Body of pancreas (tissue), 4 donors: Measurements from ENCODE around the gene UBXN1. TPM values are rescaled to one million over a fixed set of nuclear protein-coding genes. Genes with fewer than 3 reads are reported as not detected.

ENCODE experiments used
- ATAC-seq: fragments of 150-250 bp; one replicate; pipeline ENCODE4 v1.9.1; 2016
- DNase-seq, 4 donors: peaks; one replicate each; pipeline ENCODE4 v3.0.0-alpha.2; 2019
- H3K27ac ChIP-seq, 4 donors: fragments of 200-600 bp; sonication (generic); 1 replicate in 3 of 4; 2 replicates in 1 of 4; pipeline versions ENCODE4 v1.5.1 to v1.6.1; 2016 to 2019; ENCODE audit warnings: mild to moderate bottlenecking in 1 of 4, mixed read lengths in 1 of 4, moderate library complexity in 1 of 4
- H3K27me3 ChIP-seq, 2 donors: fragments of 200-600 bp; sonication (generic); one replicate each; pipeline ENCODE4 v1.6.0; 2016; ENCODE audit warnings: mild to moderate bottlenecking in 1 of 2
- H3K36me3 ChIP-seq, 2 donors: fragments of 200-600 bp; sonication (generic); replicated peaks in 1 of 2; 2 replicates each; pipeline ENCODE4 v1.5.1; 2016; ENCODE audit warnings: low read depth in 2 of 2; ENCODE audit not compliant: insufficient read depth in 1 of 2
- H3K4me1 ChIP-seq: fragments of 200-600 bp; sonication (generic); one replicate; pipeline ENCODE4 v1.6.0; 2016
- H3K4me3 ChIP-seq, 2 donors: fragments of 200-600 bp; sonication (generic); 1 replicate in 1 of 2; 2 replicates in 1 of 2; pipeline ENCODE4 v1.5.1; 2016 to 2019
- H3K9me3 ChIP-seq, 3 donors: fragments of 200-600 bp; sonication (generic); 1 replicate in 2 of 3; 2 replicates in 1 of 3; pipeline ENCODE4 v1.5.1; 2016
- POLR2A ChIP-seq, 3 donors: fragments of 450-650 bp; IDR thresholded peaks; one replicate each; pipeline ENCODE4 v1.6.1; 2016; ENCODE audit warnings: antibody characterized with exemption in 3 of 3, mild to moderate bottlenecking in 2 of 3
- WGBS, 2 donors: methylation state at CpG; one replicate each; pipeline ENCODE4 v1.1.5; 2017; 5-methylcytosine and 5-hydroxymethylcytosine counted together
- intact Hi-C: fragments of 100-400 bp; cut with DNase I; formaldehyde crosslinking; loops from one replicate; pipeline ENCODE4 v1.15.1; 2023
- small RNA-seq: library from RNA; depleted of rRNA; stranded (forward); fragments of <200 nt; gene quantifications from one replicate; pipeline ENCODE3, GENCODE V24; 2016
- total RNA-seq, 2 donors: library from RNA; depleted of rRNA; stranded (reverse); fragments of >200 nt; gene quantifications; one replicate each; pipeline ENCODE4 v1.1.0, GENCODE V29; 2016
- TF ChIP-seq, protein P1 (sequence below), 7 experiments: fragments of 450-650 bp in 4 of 7; fragments of 200-600 bp in 3 of 7; sonication (generic) in 3 of 7; IDR thresholded peaks; one replicate each; pipeline ENCODE4 v1.5.1; 2016 to 2019; ENCODE audit warnings: antibody characterized with exemption in 7 of 7

The UBXN1 gene
- total RNA-seq, 2 donors from 2014 or later, result 129 to 204 TPM

DNA sequence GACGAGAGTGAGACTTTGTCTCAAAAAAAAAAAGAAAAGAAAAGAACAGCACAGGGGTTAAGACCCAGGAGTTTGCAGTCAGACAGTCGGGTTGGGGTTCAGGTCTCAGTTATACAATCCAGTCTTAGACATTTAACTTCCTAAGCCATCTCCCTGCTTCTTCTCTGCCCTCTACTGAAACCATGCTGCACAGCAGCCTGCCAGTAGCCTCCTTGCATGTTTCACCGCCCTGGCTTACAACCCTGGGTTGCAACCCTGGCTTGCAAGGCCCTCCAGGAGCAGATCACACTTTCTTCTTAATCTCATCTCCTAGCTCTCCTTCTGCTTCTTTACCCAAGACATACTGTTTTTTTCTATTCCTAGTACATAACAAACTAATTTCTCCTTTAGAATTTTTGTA, 51.2 kb downstream of the UBXN1 start:
- no peaks in the 10 kb centered on the region for H3K9me3 ChIP-seq
- peaks cover 36 to 64% of the 10 kb centered on the region in 2 donors for H3K36me3 ChIP-seq
- H3K27ac ChIP-seq, result no peak overlapping the region
- no peaks in the 10 kb centered on the region for H3K4me1 ChIP-seq
- DNase-seq (no peak), ATAC-seq (no peak)
- intact Hi-C loops, result no loop called here
- WGBS, 2 donors, result 91 to 98% methylated on average over 3 of the region's 3 CpGs
- H3K27me3 ChIP-seq, result no peaks in the 10 kb centered on the region
- TF ChIP-seq, protein P1, sequence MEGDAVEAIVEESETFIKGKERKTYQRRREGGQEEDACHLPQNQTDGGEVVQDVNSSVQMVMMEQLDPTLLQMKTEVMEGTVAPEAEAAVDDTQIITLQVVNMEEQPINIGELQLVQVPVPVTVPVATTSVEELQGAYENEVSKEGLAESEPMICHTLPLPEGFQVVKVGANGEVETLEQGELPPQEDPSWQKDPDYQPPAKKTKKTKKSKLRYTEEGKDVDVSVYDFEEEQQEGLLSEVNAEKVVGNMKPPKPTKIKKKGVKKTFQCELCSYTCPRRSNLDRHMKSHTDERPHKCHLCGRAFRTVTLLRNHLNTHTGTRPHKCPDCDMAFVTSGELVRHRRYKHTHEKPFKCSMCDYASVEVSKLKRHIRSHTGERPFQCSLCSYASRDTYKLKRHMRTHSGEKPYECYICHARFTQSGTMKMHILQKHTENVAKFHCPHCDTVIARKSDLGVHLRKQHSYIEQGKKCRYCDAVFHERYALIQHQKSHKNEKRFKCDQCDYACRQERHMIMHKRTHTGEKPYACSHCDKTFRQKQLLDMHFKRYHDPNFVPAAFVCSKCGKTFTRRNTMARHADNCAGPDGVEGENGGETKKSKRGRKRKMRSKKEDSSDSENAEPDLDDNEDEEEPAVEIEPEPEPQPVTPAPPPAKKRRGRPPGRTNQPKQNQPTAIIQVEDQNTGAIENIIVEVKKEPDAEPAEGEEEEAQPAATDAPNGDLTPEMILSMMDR (IDR thresholded peaks at IDR 0.05), result no peak
- no peak for TF ChIP-seq POLR2A (IDR thresholded peaks at IDR 0.05)
- H3K4me3 ChIP-seq, result no peak overlapping the region

Small RNA genes within 50 kb of the gene (small RNA-seq; reads per million reads assigned to genes)
- not detected for gene SNORA57

Other genes with a start within 250 kb of the UBXN1 start
- 100 to 1,000 TPM; 168 to 241 TPM for gene AHNAK, start 132.3 kb downstream of the UBXN1 start, total RNA-seq
- gene EEF1G, start 105.2 kb downstream of the UBXN1 start, total RNA-seq, result 1,000 to 10,000 TPM in 1 of 2 donors, 100 to 1,000 TPM in 1; 893 to 1,161 TPM
- gene TUT1, start 87.5 kb downstream of the UBXN1 start, total RNA-seq, result 10 to 100 TPM; 10.1 to 11.2 TPM
- 10 to 100 TPM; 26.2 to 29.3 TPM for gene MTA2, start 77.2 kb downstream of the UBXN1 start, total RNA-seq
- 10 to 100 TPM; 31.4 to 69.9 TPM for gene EML3, start 66.3 kb downstream of the UBXN1 start, total RNA-seq
- gene ROM1, start 65.8 kb downstream of the UBXN1 start, total RNA-seq, result 1 to 10 TPM; 1.8 to 4.0 TPM
- 10 to 100 TPM; 17.1 to 63.0 TPM for gene B3GAT3, start 57.1 kb downstream of the UBXN1 start, total RNA-seq
- gene GANAB, start 32.5 kb downstream of the UBXN1 start, total RNA-seq, result 10 to 100 TPM; 62.3 to 64.9 TPM
- 10 to 100 TPM; 11.4 to 21.1 TPM for gene INTS5, start 25.8 kb downstream of the UBXN1 start, total RNA-seq
- gene C11orf98, start 13.9 kb downstream of the UBXN1 start, total RNA-seq, result 10 to 100 TPM; 18.2 to 24.4 TPM
- 100 to 1,000 TPM in 1 of 2 donors, 1 to 10 TPM in 1; 5.4 to 110 TPM for gene CSKMT, start 13.8 kb downstream of the UBXN1 start, total RNA-seq
- gene UQCC3, start 7.4 kb downstream of the UBXN1 start, total RNA-seq, result 10 to 100 TPM; 10.4 to 12.9 TPM
- 1 to 10 TPM; 4.9 to 5.6 TPM for gene LBHD1, start 6.8 kb downstream of the UBXN1 start, total RNA-seq
- gene LRRN4CL, start 10.5 kb upstream of the UBXN1 start, total RNA-seq, result 1 to 10 TPM; 3.1 to 4.6 TPM
- 100 to 1,000 TPM in 1 of 2 donors, 10 to 100 TPM in 1; 44.6 to 248 TPM for gene BSCL2, start 28.4 kb upstream of the UBXN1 start, total RNA-seq
- 1 to 10 TPM in 1 of 2 donors, not detected in 1; 1.0 TPM for gene GNG3, start 28.6 kb upstream of the UBXN1 start, total RNA-seq
- gene HNRNPUL2, start 48.4 kb upstream of the UBXN1 start, total RNA-seq, result 10 to 100 TPM; 19.1 to 20.5 TPM
- 10 to 100 TPM; 12.5 to 18.5 TPM for gene TTC9C, start 49.4 kb upstream of the UBXN1 start, total RNA-seq
- 1 to 10 TPM; 3.9 to 4.0 TPM for gene ZBTB3, start 75.1 kb upstream of the UBXN1 start, total RNA-seq
- 10 to 100 TPM; 19.2 to 35.9 TPM for gene POLR2G, start 82.5 kb upstream of the UBXN1 start, total RNA-seq
- 10 to 100 TPM; 23.9 to 39.9 TPM for gene TAF6L, start 92.3 kb upstream of the UBXN1 start, total RNA-seq
- 10 to 100 TPM; 40.9 to 41.8 TPM for gene TMEM179B, start 108.3 kb upstream of the UBXN1 start, total RNA-seq
- 10 to 100 TPM in 1 of 2 donors, 1 to 10 TPM in 1; 6.2 to 29.0 TPM for gene TMEM223, start 112.9 kb upstream of the UBXN1 start, total RNA-seq
- 100 to 1,000 TPM in 1 of 2 donors, 10 to 100 TPM in 1; 49.8 to 108 TPM for gene NXF1, start 126.4 kb upstream of the UBXN1 start, total RNA-seq
- 10 to 100 TPM; 20.1 to 23.6 TPM for gene STX5, start 153.0 kb upstream of the UBXN1 start, total RNA-seq
- gene TEX54, start 153.8 kb upstream of the UBXN1 start, total RNA-seq, result not detected
- 10 to 100 TPM; 15.8 to 40.0 TPM for gene WDR74, start 160.5 kb upstream of the UBXN1 start, total RNA-seq
- 100 to 1,000 TPM in 1 of 2 donors, 10 to 100 TPM in 1; 75.5 to 108 TPM for gene SLC3A2, start 201.8 kb upstream of the UBXN1 start, total RNA-seq
- gene CHRM1, start 242.3 kb upstream of the UBXN1 start, total RNA-seq, result not detected